Heart right ventricle (tissue), 16 donors: Measurements from ENCODE around the gene DHX34. TPM values are rescaled to one million over a fixed set of nuclear protein-coding genes. Genes with fewer than 3 reads are reported as not detected.
A peak's percentile ranks its signal among the peaks of the same experiment; 100 is the strongest.

Source experiments
- ATAC-seq, 8 donors: fragments of 200-7000 bp; cut with Tn5 transposase; one replicate each; pipeline ENCODE4 v1.9.1; 2020; ENCODE audit warnings: mild to moderate bottlenecking in 8 of 8, moderate library complexity in 8 of 8, moderate number of reproducible peaks in 1 of 8
- DNase-seq, 2 donors: peaks; one replicate each; pipeline ENCODE4 v3.0.0-alpha.2; 2020
- H3K27ac ChIP-seq, 10 donors: fragments of 200-600 bp; sonication (generic) in 2 of 10; one replicate each; pipeline versions ENCODE4 v1.5.0 to v1.8.0; 2020 to 2022; ENCODE audit warnings: mild to moderate bottlenecking in 3 of 10
- H3K27me3 ChIP-seq, 7 donors: fragments of 200-600 bp; one replicate each; pipeline ENCODE4 v1.8.0; 2021 to 2022; ENCODE audit warnings: mild to moderate bottlenecking in 2 of 7
- H3K36me3 ChIP-seq, 9 donors: fragments of 200-600 bp; sonication (generic) in 1 of 9; one replicate each; pipeline versions ENCODE4 v1.5.0 to v1.8.0; 2020 to 2022; ENCODE audit warnings: mild to moderate bottlenecking in 2 of 9
- H3K4me1 ChIP-seq, 9 donors: fragments of 200-600 bp; sonication (generic) in 1 of 9; one replicate each; pipeline versions ENCODE4 v1.5.0 to v1.8.0; 2020 to 2022; ENCODE audit warnings: mild to moderate bottlenecking in 4 of 9
- H3K4me3 ChIP-seq, 10 donors: fragments of 200-600 bp; sonication (generic) in 2 of 10; one replicate each; pipeline versions ENCODE4 v1.5.0 to v1.8.0; 2020 to 2022; ENCODE audit warnings: mild to moderate bottlenecking in 7 of 10, moderate library complexity in 2 of 10
- H3K9me3 ChIP-seq, 11 donors: fragments of 200-600 bp in 10 of 11; sonication (generic) in 2 of 11; one replicate each; pipeline versions ENCODE4 v1.5.0 to v1.8.0; 2013 to 2022; ENCODE audit warnings: mild to moderate bottlenecking in 2 of 11, control low read depth in 1 of 11, moderate library complexity in 1 of 11
- CTCF ChIP-seq, 9 donors: fragments of 200-600 bp; sonication (generic) in 2 of 9; IDR thresholded peaks; one replicate each; pipeline versions ENCODE4 v1.5.0 to v1.8.0; 2021 to 2022; ENCODE audit warnings: antibody characterized with exemption in 9 of 9, mild to moderate bottlenecking in 5 of 9, moderate library complexity in 1 of 9
- WGBS, 2 donors: extraction: QIAGEN DNeasy Blood & Tissue Kit; methylation state at CpG; one replicate each; pipeline ENCODE4 v1.1.7; 2013; ENCODE audit warnings: inconsistent platforms in 1 of 2; 5-methylcytosine and 5-hydroxymethylcytosine counted together
- intact Hi-C, 10 donors: fragments of 100-400 bp; cut with DNase I; formaldehyde crosslinking; loops; one replicate each; pipeline versions ENCODE4 v1.11.1 to v1.14.2; 2022
- polyA plus RNA-seq, 2 donors: library from polyadenylated mRNA; stranded (reverse); fragments of 200-250 nt; gene quantifications; one replicate each; pipeline ENCODE4 v1.2.3, GENCODE V29; 2013
- total RNA-seq, 10 donors: library from RNA; stranded (reverse); fragmentation: NEBNext Ultra II Directional in 3 of 10; extraction: Animal tissue kit (Norgen Biotek cat#: 25700) in 3 of 10; gene quantifications; one replicate each; pipeline versions ENCODE4 v1.2.1 to v1.2.4, GENCODE V29; 2021 to 2023
- donor health status: Arrhythmogenic right ventricular cardiomyopathy.
- donor health status: ischemic (EF 13 %, LVEDD 7.1; RV severe dilation, severe dysfunction).
- donor health status: healthy with polysubstance abuse.
- donor health status: DM: no; HTN: yes; CAD: no.
- donor health status: DM: no; HTN: no; CAD: no.
- donor health status: ischemic (EF 25% LVEDD 6.9; RV normal size, moderate dysfunction).
- donor health status: ischemic (EF 25% LVEDD 5.7; RV mildly dilated, moderate dysfunction).
- donor health status: healthy.
- donor health status: DM: yes; HTN: yes; CAD: no.
- donor health status: Ischemic cardiomyopathy.
- donor health status: ischemic (EF 35%, LVEDD 5.7; RV mildly dilated, moderate dysfunction).
- donor health status: nonischemic (EF 11% LVEDD 7.7; RV severe dilation, severe dysfunction).
- donor health status: DM: yes; HTN: yes; CAD: no.
- donor health status: PGD.
- donor health status: ischemic (EF 29% LVEDD 5.4; RV normal size, mild dysfunction).
- donor health status: nonischemic (EF 23%, LVEDD 6.1; RV moderate dilation, normal function).

DHX34 gene
- total and polyA plus RNA-seq, 12 donors, result 4.4 to 11.7 (median 5.9) TPM

GRCh38 chr19:47416643-47416985, 67.5 kb downstream of the DHX34 start:
- no peak for DNase-seq
- Histone ChIP-seq H3K27ac (no peak overlapping the region), H3K4me3 (no peak overlapping the region), H3K4me1 (peaks cover 0 to 17% (median 4%) of the 10 kb centered on the region in 9 donors), H3K9me3 (no peaks in the 10 kb centered on the region), H3K36me3 (no peaks in the 10 kb centered on the region), H3K27me3 (peaks cover 7 to 88% (median 74%) of the 10 kb centered on the region in 7 donors)
- no peak for TF ChIP-seq CTCF (IDR thresholded peaks at IDR 0.05)
- WGBS, 2 donors, result 45 to 56% methylated on average over 12 of the region's 12 CpGs
- intact Hi-C loops, result no loop called here
- ATAC-seq, result no peak

GRCh38 chr19:47417107-47417745, 68.1 kb downstream of the DHX34 start:
- Histone ChIP-seq H3K36me3 (no peaks in the 10 kb centered on the region), H3K9me3 (no peaks in the 10 kb centered on the region), H3K4me1 (peaks cover 0 to 23% (median 4%) of the 10 kb centered on the region in 9 donors), H3K27ac (no peak overlapping the region), H3K27me3 (peaks cover 7 to 88% (median 78%) of the 10 kb centered on the region in 7 donors), H3K4me3 (no peak overlapping the region)
- TF ChIP-seq CTCF (IDR thresholded peaks at IDR 0.05), result no peak
- 12 to 24% methylated on average over 18 of the region's 18 CpGs for WGBS, 2 donors
- intact Hi-C loops, result no loop called here
- DNase-seq (no peak), ATAC-seq (peak in 1 of 8 donors; percentile 5)

GRCh38 chr19:47417746-47418691, 68.9 kb downstream of the DHX34 start:
- DNase-seq (no peak), ATAC-seq (peak in 2 of 8 donors; percentile 16 to 21)
- Histone ChIP-seq H3K4me1 (peaks cover 0 to 23% (median 4%) of the 10 kb centered on the region in 9 donors), H3K27ac (no peak overlapping the region), H3K9me3 (no peaks in the 10 kb centered on the region), H3K4me3 (peak overlapping the region in 8 of 10 donors; percentile 26 to 55 (median 47)), H3K36me3 (no peaks in the 10 kb centered on the region), H3K27me3 (peaks cover 7 to 93% (median 82%) of the 10 kb centered on the region in 7 donors)
- intact Hi-C loops, result no loop called here
- TF ChIP-seq CTCF (IDR thresholded peaks at IDR 0.05), result no peak
- 4 to 5% methylated on average over 34 of the region's 34 CpGs for WGBS, 2 donors

GRCh38 chr19:47418692-47419029, 69.5 kb downstream of the DHX34 start:
- Histone ChIP-seq H3K4me1 (peaks cover 0 to 23% (median 4%) of the 10 kb centered on the region in 9 donors), H3K9me3 (no peaks in the 10 kb centered on the region), H3K27ac (no peak overlapping the region), H3K36me3 (no peaks in the 10 kb centered on the region), H3K27me3 (peaks cover 7 to 95% (median 84%) of the 10 kb centered on the region in 7 donors), H3K4me3 (peak overlapping the region in 9 of 10 donors; percentile 32 to 55 (median 46))
- no peak for ATAC-seq
- intact Hi-C loops, result no loop called here
- WGBS, 2 donors, result 0 to 2% methylated on average over 7 to 9 of the region's 9 CpGs
- no peak for DNase-seq
- no peak for TF ChIP-seq CTCF (IDR thresholded peaks at IDR 0.05)
